ENCODE results near the gene AP2B1.

DNA sequence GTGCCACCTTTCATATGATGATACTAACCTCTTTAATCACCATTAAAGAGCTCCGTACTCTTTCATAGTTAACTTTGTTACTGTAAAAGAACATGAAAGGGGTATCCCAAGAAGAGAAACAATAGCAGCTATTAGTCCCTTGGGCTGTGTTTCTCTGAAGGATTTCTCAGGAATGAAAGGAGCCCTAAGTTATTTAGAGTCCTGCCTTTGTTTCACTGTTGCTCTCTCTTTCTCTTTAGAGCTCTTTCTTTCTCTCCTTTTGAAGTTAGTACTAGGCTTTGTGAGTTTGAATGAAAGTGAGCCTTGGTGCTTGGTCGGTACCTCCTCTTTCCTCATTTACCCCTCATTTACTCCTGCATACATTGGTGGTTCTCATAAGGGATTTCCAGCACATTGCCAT, 123.8 kb downstream of the AP2B1 start:
- no peak for TF ChIP-seq CTCF (IDR thresholded peaks at IDR 0.05)
- TF ChIP-seq POLR2A (IDR thresholded peaks at IDR 0.05): no peak

All from lower leg skin (tissue), 3 donors.